GM19372 (cell line): Measurements from ENCODE around the gene CARMIL3.
"Not testable (repeated sequence)": the region's sequence is repeated elsewhere in the genome, so short reads cannot be mapped to it uniquely, and the experiment has no call there.

Experiments
- ATAC-seq: cut with Tn5 transposase; IDR thresholded peaks from one replicate; pipeline ENCODE4 v1.9.1; 2021; ENCODE audit warnings: mild to moderate bottlenecking, low read depth, moderate library complexity; ENCODE audit not compliant: unreplicated experiment

Gene CARMIL3

GRCh38 chr14:24093901-24094840 lies 42.4 kb downstream of the CARMIL3 start, which contains the start of gene PCK2:
Gene PCK2 (plus strand): TSS chr14:24094311. CDS start chr14:24094406, 95 bp downstream.
- ATAC-seq: peak; percentile 47

- ATAC-seq: no peak
These were observed 43.0 kb downstream of the CARMIL3 start for GRCh38 chr14:24094841-24095270.

GRCh38 chr14:24095271-24096068 lies 43.7 kb downstream of the CARMIL3 start:
- ATAC-seq: peak; percentile 70

- ATAC-seq: no peak
These were observed 44.9 kb downstream of the CARMIL3 start for GRCh38 chr14:24096545-24097181.

GRCh38 chr14:24098229-24098926 lies 46.6 kb downstream of the CARMIL3 start:
- ATAC-seq: no peak

- ATAC-seq: no peak
These were observed 47.4 kb downstream of the CARMIL3 start for GRCh38 chr14:24098927-24099813.

GRCh38 chr14:24100197-24100981 lies 48.6 kb downstream of the CARMIL3 start:
- ATAC-seq: no peak

- ATAC-seq: no peak
These were observed 49.2 kb downstream of the CARMIL3 start for GRCh38 chr14:24100982-24101494.

GRCh38 chr14:24102357-24103048 lies 50.7 kb downstream of the CARMIL3 start:
- ATAC-seq: no peak

- ATAC-seq: no peak
These were observed 51.6 kb downstream of the CARMIL3 start for GRCh38 chr14:24103451-24103850.

- not testable (repeated sequence) for ATAC-seq
These were observed 53.9 kb downstream of the CARMIL3 start for GRCh38 chr14:24105609-24106239.

- ATAC-seq: no peak
These were observed 55.0 kb downstream of the CARMIL3 start for GRCh38 chr14:24106672-24107271.

- ATAC-seq: peak; percentile 30
These were observed 56.6 kb downstream of the CARMIL3 start for GRCh38 chr14:24108336-24108874.

- ATAC-seq: no peak
These were observed 58.3 kb downstream of the CARMIL3 start for GRCh38 chr14:24110060-24110459.

GRCh38 chr14:24110523-24110922 lies 58.7 kb downstream of the CARMIL3 start:
- ATAC-seq: no peak

GRCh38 chr14:24113379-24113800 lies 61.6 kb downstream of the CARMIL3 start:
- ATAC-seq: no peak
